Measurements from ENCODE around the gene CNIH4. TPM values are rescaled to one million over a fixed set of nuclear protein-coding genes. Genes with fewer than 3 reads are reported as not detected.
"Not testable (repeated sequence)": the region's sequence is repeated elsewhere in the genome, so short reads cannot be mapped to it uniquely, and the experiment has no call there.

The CNIH4 gene
- 10 to 100 TPM; 28.8 to 60.7 TPM for total RNA-seq
- long read RNA-seq, full-length matches to known transcripts: 49 of 59 reads
- long read RNA-seq, partial matches to known transcripts: 0 of 59 reads
- long read RNA-seq, other reads (novel, unspliced or antisense): 10 of 59 reads

- ATAC-seq (peak; percentile 81), DNase-seq (peak; percentile 91 to 94)
- intact Hi-C loops (cut with DNase I, micrococcal nuclease): no loop called here
Observed at GRCh38 chr1:224356685-224357625, at the start of gene CNIH4. CNIH4 (plus strand) TSS chr1:224356879; CDS start chr1:224356925, 46 bp downstream.

- ATAC-seq: no peak
- intact Hi-C loops (cut with DNase I, micrococcal nuclease): no loop called here
- no peak for DNase-seq
Observed at GRCh38 chr1:224308064-224308463, 48.6 kb upstream of the CNIH4 start.

- not testable (repeated sequence) for DNase-seq
Observed at GRCh38 chr1:224311503-224311902, 45.2 kb upstream of the CNIH4 start.

GRCh38 chr1:224312025-224312424 is 44.7 kb upstream of the CNIH4 start:
- intact Hi-C loops (cut with DNase I, micrococcal nuclease): no loop called here
- no peak for ATAC-seq
- no peak for DNase-seq

More at GRCh38 chr1:224311503-224311902, 45.2 kb upstream of the CNIH4 start:
- ATAC-seq; intact Hi-C loops (cut with DNase I, micrococcal nuclease): not testable (repeated sequence)

- intact Hi-C loops (cut with DNase I, micrococcal nuclease): no loop called here
- DNase-seq: no peak
- ATAC-seq: peak; percentile 97
Observed at GRCh38 chr1:224317383-224318045, 39.2 kb upstream of the CNIH4 start.

GRCh38 chr1:224321706-224322105 is 35.0 kb upstream of the CNIH4 start:
- intact Hi-C loops (cut with DNase I, micrococcal nuclease): no loop called here

GRCh38 chr1:224325959-224326358 is 30.7 kb upstream of the CNIH4 start:
- DNase-seq (no peak), ATAC-seq (no peak)
- intact Hi-C loops (cut with DNase I, micrococcal nuclease): no loop called here

More at GRCh38 chr1:224321706-224322105, 35.0 kb upstream of the CNIH4 start:
- no peak for ATAC-seq
- no peak for DNase-seq

- no peak for DNase-seq
- intact Hi-C loops (cut with DNase I, micrococcal nuclease): no loop called here
- ATAC-seq: no peak
Observed at GRCh38 chr1:224328644-224329043, 28.0 kb upstream of the CNIH4 start.

GRCh38 chr1:224329484-224329841 is 27.2 kb upstream of the CNIH4 start:
- no peak for ATAC-seq
- DNase-seq: no peak
- intact Hi-C loops (cut with DNase I, micrococcal nuclease): no loop called here

- intact Hi-C loops (cut with DNase I, micrococcal nuclease): loop anchor here in 1 of 2 donors (5.0 kb wide), 1 partner anchor 213 kb away; no protein-coding TSS in a partner anchor
- DNase-seq (peak; percentile 88), ATAC-seq (peak; percentile 91)
Observed at GRCh38 chr1:224329842-224330753, 26.6 kb upstream of the CNIH4 start, which contains the start of gene NVL. NVL (minus strand) TSS chr1:224330172; CDS start chr1:224330127, 45 bp downstream.

- ATAC-seq (no peak), DNase-seq (no peak)
- intact Hi-C loops (cut with DNase I, micrococcal nuclease): loop anchor here in 1 of 2 donors (5.0 kb wide), 1 partner anchor 214 kb away; no protein-coding TSS in a partner anchor
Observed at GRCh38 chr1:224331326-224331725, 25.4 kb upstream of the CNIH4 start.

GRCh38 chr1:224331824-224332223 is 24.9 kb upstream of the CNIH4 start:
- ATAC-seq: no peak
- no peak for DNase-seq
- intact Hi-C loops (cut with DNase I, micrococcal nuclease): loop anchor here in 1 of 2 donors (5.0 kb wide), 1 partner anchor 215 kb away; no protein-coding TSS in a partner anchor

GRCh38 chr1:224333309-224333926 is 23.3 kb upstream of the CNIH4 start:
- intact Hi-C loops (cut with DNase I, micrococcal nuclease): loop anchor here in 1 of 2 donors (5.0 kb wide), 1 partner anchor 216 kb away; no protein-coding TSS in a partner anchor
- ATAC-seq: peak; percentile 43
- DNase-seq: no peak

- intact Hi-C loops (cut with DNase I, micrococcal nuclease): loop anchor here in 1 of 2 donors (5.0 kb wide), 1 partner anchor 217 kb away; no protein-coding TSS in a partner anchor
- no peak for ATAC-seq
- DNase-seq: no peak
Observed at GRCh38 chr1:224333939-224334786, 22.5 kb upstream of the CNIH4 start.

GRCh38 chr1:224338150-224338838 is 18.4 kb upstream of the CNIH4 start:
- no peak for DNase-seq
- intact Hi-C loops (cut with DNase I, micrococcal nuclease): no loop called here
- peak; percentile 14 for ATAC-seq

- intact Hi-C loops (cut with DNase I, micrococcal nuclease): no loop called here
- no peak for DNase-seq
- no peak for ATAC-seq
Observed at GRCh38 chr1:224339442-224340033, 17.1 kb upstream of the CNIH4 start.
